NCI-H748 (cell line): ENCODE measurements around the gene NEDD4L.
"Not testable (repeated sequence)": the region's sequence is repeated elsewhere in the genome, so short reads cannot be mapped to it uniquely, and the experiment has no call there.

ENCODE experiments used
- DNase-seq: peaks from one replicate; lab custom pipeline; 2025; ENCODE audit not compliant: unreplicated experiment; lab: John Stamatoyannopoulos, UW

The NEDD4L gene

GRCh38 chr18:58026395-58026794 is 17.6 kb upstream of the NEDD4L start:
- no peak for DNase-seq

- DNase-seq, result no peak
These were observed 17.2 kb upstream of the NEDD4L start for GRCh38 chr18:58026857-58027256.

- no peak for DNase-seq
These were observed 16.7 kb upstream of the NEDD4L start for GRCh38 chr18:58027341-58027740.

GRCh38 chr18:58028109-58028784 is 15.8 kb upstream of the NEDD4L start:
- no peak for DNase-seq

- no peak for DNase-seq
These were observed 11.8 kb upstream of the NEDD4L start for GRCh38 chr18:58032233-58032632.

- no peak for DNase-seq
These were observed 10.8 kb upstream of the NEDD4L start for GRCh38 chr18:58033216-58033615.

GRCh38 chr18:58034370-58034769 is 9.7 kb upstream of the NEDD4L start:
- DNase-seq, result no peak

- DNase-seq, result no peak
These were observed 6.9 kb upstream of the NEDD4L start for GRCh38 chr18:58037163-58037562.

- no peak for DNase-seq
These were observed 6.0 kb upstream of the NEDD4L start for GRCh38 chr18:58038063-58038462.

- peak; percentile 81 for DNase-seq
These were observed 2.4 kb upstream of the NEDD4L start for GRCh38 chr18:58041633-58042032.

- peak; percentile 55 for DNase-seq
These were observed 1.1 kb upstream of the NEDD4L start for GRCh38 chr18:58042826-58043490.

- peak; percentile 80 for DNase-seq
These were observed 580 bp downstream of the NEDD4L start for GRCh38 chr18:58044370-58045241.

GRCh38 chr18:58045242-58046092 is 1.4 kb downstream of the NEDD4L start:
- peak; percentile 93 for DNase-seq

GRCh38 chr18:58046093-58046793 is 2.2 kb downstream of the NEDD4L start:
- DNase-seq, result peak; percentile 86

- no peak for DNase-seq
These were observed 2.9 kb downstream of the NEDD4L start for GRCh38 chr18:58046794-58047555.

GRCh38 chr18:58047556-58047882 is 3.5 kb downstream of the NEDD4L start:
- DNase-seq, result no peak

- no peak for DNase-seq
These were observed 4.1 kb downstream of the NEDD4L start for GRCh38 chr18:58048081-58048642.

- no peak for DNase-seq
These were observed 5.1 kb downstream of the NEDD4L start for GRCh38 chr18:58049000-58049688.

- DNase-seq, result not testable (repeated sequence)
These were observed 6.9 kb downstream of the NEDD4L start for GRCh38 chr18:58050963-58051362.
